ENCODE data around the gene SDHB. TPM values are rescaled to one million over a fixed set of nuclear protein-coding genes. Genes with fewer than 3 reads are reported as not detected.

SDHB gene
- total and polyA plus RNA-seq, 7 donors: 109 to 398 (median 173) TPM

- no peak for TF ChIP-seq CTCF (IDR thresholded peaks at IDR 0.05)
- TF ChIP-seq EP300 (IDR thresholded peaks at IDR 0.05): no peak
- TF ChIP-seq POLR2A (IDR thresholded peaks at IDR 0.05): no peak
- no peak for TF ChIP-seq POLR2AphosphoS5 (IDR thresholded peaks at IDR 0.05)
- Histone ChIP-seq H3K36me3 (peaks cover 0 to 16% (median 0%) of the 10 kb centered on the region in 4 donors), H3K27ac (no peak overlapping the region), H3K4me1 (peaks cover 0 to 14% (median 7%) of the 10 kb centered on the region in 4 donors), H3K9me3 (no peaks in the 10 kb centered on the region), H3K27me3 (no peaks in the 10 kb centered on the region), H3K4me3 (no peak overlapping the region)
- 79 to 88% methylated on average over 9 of the region's 9 CpGs for WGBS, 2 donors
- no peak for DNase-seq
- intact Hi-C loops (cut with DNase I): no loop called here
Measured at GRCh38 chr1:16973215-16973614, 80.6 kb downstream of the SDHB start.

GRCh38 chr1:16972189-16972895, 81.5 kb downstream of the SDHB start:
- intact Hi-C loops (cut with DNase I): no loop called here
- no peaks in the 10 kb centered on the region for H3K27me3 ChIP-seq
- peaks cover 0 to 19% (median 0%) of the 10 kb centered on the region in 4 donors for H3K36me3 ChIP-seq
- H3K4me3 ChIP-seq: no peak overlapping the region
- H3K4me1 ChIP-seq: peaks cover 0 to 22% (median 9%) of the 10 kb centered on the region in 4 donors
- H3K27ac ChIP-seq: peak overlapping the region in 2 of 4 donors; percentile 38 to 54
- no peak for TF ChIP-seq CTCF (IDR thresholded peaks at IDR 0.05)
- no peak for TF ChIP-seq POLR2AphosphoS5 (IDR thresholded peaks at IDR 0.05)
- no peak for TF ChIP-seq EP300 (IDR thresholded peaks at IDR 0.05)
- no peak for TF ChIP-seq POLR2A (IDR thresholded peaks at IDR 0.05)
- whole genome bisulfite sequencing, 2 donors: 84 to 86% methylated on average over 11 of the region's 11 CpGs
- H3K9me3 ChIP-seq: no peaks in the 10 kb centered on the region
- no peak for DNase-seq

- H3K27ac ChIP-seq: peak overlapping the region in 2 of 4 donors; percentile 38 to 54
Measured at GRCh38 chr1:16971341-16972188, 82.3 kb downstream of the SDHB start.

More at GRCh38 chr1:16971341-16972188, 82.3 kb downstream of the SDHB start:
- Histone ChIP-seq H3K36me3 (peaks cover 0 to 19% (median under 1%) of the 10 kb centered on the region in 4 donors), H3K4me3 (no peak overlapping the region), H3K27me3 (no peaks in the 10 kb centered on the region), H3K9me3 (no peaks in the 10 kb centered on the region), H3K4me1 (peaks cover 0 to 29% (median 17%) of the 10 kb centered on the region in 4 donors)
- intact Hi-C loops (cut with DNase I): no loop called here
- DNase-seq: no peak
- TF ChIP-seq EP300 (IDR thresholded peaks at IDR 0.05) (no peak), POLR2A (IDR thresholded peaks at IDR 0.05) (no peak), POLR2AphosphoS5 (IDR thresholded peaks at IDR 0.05) (no peak), CTCF (IDR thresholded peaks at IDR 0.05) (no peak)
- 61 to 80% methylated on average over 28 of the region's 28 CpGs for WGBS, 2 donors

Data from sigmoid colon (tissue), 7 donors.